Stimulated activated CD4-positive, alpha-beta T cell treated with anti-CD3 and anti-CD28 coated beads, Interleukin-1b, Interleukin-23, amount 100 ng/mL, for 4 hours (primary cell): ENCODE measurements around the gene GPC3.
"Not testable (repeated sequence)": the region's sequence is repeated elsewhere in the genome, so short reads cannot be mapped to it uniquely, and the experiment has no call there.

Source experiments
- DNase-seq, 2 donors: peaks; one replicate each; pipeline ENCODE4 v3.0.0-alpha.2; 2020; ENCODE audit warnings: low read depth in 2 of 2

GPC3 gene

GRCh38 chrX:133649651-133650050 is 335.7 kb downstream of the GPC3 start:
- DNase-seq: no peak

- DNase-seq: no peak
Observed at GRCh38 chrX:133648594-133648993, 336.8 kb downstream of the GPC3 start.

GRCh38 chrX:133646719-133647116 is 338.7 kb downstream of the GPC3 start:
- no peak for DNase-seq

- no peak for DNase-seq
Observed at GRCh38 chrX:133645977-133646718, 339.2 kb downstream of the GPC3 start.

GRCh38 chrX:133645256-133645655 is 340.1 kb downstream of the GPC3 start:
- no peak for DNase-seq

- no peak for DNase-seq
Observed at GRCh38 chrX:133640161-133641015, 345.0 kb downstream of the GPC3 start.

GRCh38 chrX:133639726-133640125 is 345.7 kb downstream of the GPC3 start:
- DNase-seq: no peak

- DNase-seq: no peak
Observed at GRCh38 chrX:133638285-133638684, 347.1 kb downstream of the GPC3 start.

GRCh38 chrX:133637765-133638164 is 347.6 kb downstream of the GPC3 start:
- DNase-seq: no peak

- DNase-seq: no peak
Observed at GRCh38 chrX:133636009-133636408, 349.4 kb downstream of the GPC3 start.

GRCh38 chrX:133634416-133634815 is 351.0 kb downstream of the GPC3 start:
- no peak for DNase-seq

GRCh38 chrX:133633950-133634349 is 351.4 kb downstream of the GPC3 start:
- no peak for DNase-seq

- DNase-seq: no peak
Observed at GRCh38 chrX:133633162-133633561, 352.2 kb downstream of the GPC3 start.

- DNase-seq: no peak
Observed at GRCh38 chrX:133630362-133630761, 355.0 kb downstream of the GPC3 start.

- no peak for DNase-seq
Observed at GRCh38 chrX:133627673-133628072, 357.7 kb downstream of the GPC3 start.

- DNase-seq: not testable (repeated sequence)
Observed at GRCh38 chrX:133621384-133621783, 364.0 kb downstream of the GPC3 start.

GRCh38 chrX:133611676-133612075 is 373.7 kb downstream of the GPC3 start:
- DNase-seq: no peak

GRCh38 chrX:133610056-133610455 is 375.3 kb downstream of the GPC3 start:
- DNase-seq: no peak

GRCh38 chrX:133609166-133609565 is 376.2 kb downstream of the GPC3 start:
- no peak for DNase-seq

GRCh38 chrX:133608406-133608805 is 377.0 kb downstream of the GPC3 start:
- DNase-seq: no peak

GRCh38 chrX:133607419-133608348 is 377.7 kb downstream of the GPC3 start:
- DNase-seq: no peak

- no peak for DNase-seq
Observed at GRCh38 chrX:133606990-133607389, 378.4 kb downstream of the GPC3 start.
